ENCODE data around the gene FGGY.
"Not testable (repeated sequence)": the region's sequence is repeated elsewhere in the genome, so short reads cannot be mapped to it uniquely, and the experiment has no call there.

Gene FGGY

GRCh38 chr1:59556398-59556797, 259.5 kb downstream of the FGGY start:
- no peak for DNase-seq (ENCODE audit: low spot score)
- TF ChIP-seq CTCF (IDR thresholded peaks at IDR 0.05; ENCODE audit: borderline replicate concordance, control extremely low read depth, extremely low read depth, insufficient read depth, missing control alignments), result no peak
- in situ Hi-C loops (cut with MboI; ENCODE audit: low sequenced_read_pairs, unreplicated experiment), result no loop called here

DNA sequence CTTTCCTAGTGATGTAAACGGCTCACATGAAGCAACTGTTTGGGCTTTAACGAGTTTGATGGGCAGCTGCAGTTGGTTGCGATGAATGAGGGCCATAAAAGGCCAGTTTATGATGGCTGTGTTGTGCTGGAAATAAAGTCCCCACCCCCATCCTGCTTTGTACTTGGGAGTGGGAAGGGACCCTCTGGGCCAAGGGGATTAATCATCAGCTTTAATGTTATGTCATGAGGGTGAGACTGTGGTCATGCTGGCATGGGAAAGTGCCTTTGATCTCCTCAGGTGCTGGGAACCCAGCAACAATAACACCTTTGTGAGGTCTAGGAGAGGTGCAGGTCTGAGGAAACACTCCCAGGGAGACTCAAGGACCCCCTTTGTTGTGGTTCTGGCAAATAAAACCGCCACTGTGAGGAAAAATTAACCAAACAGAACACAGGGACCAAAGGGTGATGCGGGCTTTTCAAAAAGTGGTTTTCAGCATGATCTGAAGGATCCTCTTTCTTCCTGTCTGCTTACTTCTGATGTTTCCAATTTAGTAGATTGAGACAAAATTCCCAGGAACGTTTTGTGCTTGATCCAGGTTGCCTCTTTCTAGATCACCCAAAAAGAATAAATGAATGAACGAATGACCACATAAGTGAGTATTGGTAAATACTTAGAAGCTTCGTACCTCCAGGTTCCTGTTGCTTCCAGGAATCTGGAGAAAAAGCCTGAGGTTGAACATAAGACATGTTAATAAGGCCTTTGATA, 260.1 kb downstream of the FGGY start:
- in situ Hi-C loops (cut with MboI; ENCODE audit: low sequenced_read_pairs, unreplicated experiment), result no loop called here
- TF ChIP-seq CTCF (IDR thresholded peaks at IDR 0.05; ENCODE audit: borderline replicate concordance, control extremely low read depth, extremely low read depth, insufficient read depth, missing control alignments), result no peak
- DNase-seq (ENCODE audit: low spot score), result no peak

- in situ Hi-C loops (cut with MboI; ENCODE audit: low sequenced_read_pairs, unreplicated experiment), result no loop called here
Observed at GRCh38 chr1:59557549-59557885, 260.6 kb downstream of the FGGY start.

GRCh38 chr1:59558580-59558979, 261.7 kb downstream of the FGGY start:
- in situ Hi-C loops (cut with MboI; ENCODE audit: low sequenced_read_pairs, unreplicated experiment); DNase-seq (ENCODE audit: low spot score): not testable (repeated sequence)

More at GRCh38 chr1:59557549-59557885, 260.6 kb downstream of the FGGY start:
- DNase-seq (ENCODE audit: low spot score), result no peak
- TF ChIP-seq CTCF (IDR thresholded peaks at IDR 0.05; ENCODE audit: borderline replicate concordance, control extremely low read depth, extremely low read depth, insufficient read depth, missing control alignments), result no peak

GRCh38 chr1:59560807-59561450, 264.0 kb downstream of the FGGY start:
- no peak for TF ChIP-seq CTCF (IDR thresholded peaks at IDR 0.05; ENCODE audit: borderline replicate concordance, control extremely low read depth, extremely low read depth, insufficient read depth, missing control alignments)
- DNase-seq (ENCODE audit: low spot score), result no peak
- in situ Hi-C loops (cut with MboI; ENCODE audit: low sequenced_read_pairs, unreplicated experiment), result no loop called here

DNA sequence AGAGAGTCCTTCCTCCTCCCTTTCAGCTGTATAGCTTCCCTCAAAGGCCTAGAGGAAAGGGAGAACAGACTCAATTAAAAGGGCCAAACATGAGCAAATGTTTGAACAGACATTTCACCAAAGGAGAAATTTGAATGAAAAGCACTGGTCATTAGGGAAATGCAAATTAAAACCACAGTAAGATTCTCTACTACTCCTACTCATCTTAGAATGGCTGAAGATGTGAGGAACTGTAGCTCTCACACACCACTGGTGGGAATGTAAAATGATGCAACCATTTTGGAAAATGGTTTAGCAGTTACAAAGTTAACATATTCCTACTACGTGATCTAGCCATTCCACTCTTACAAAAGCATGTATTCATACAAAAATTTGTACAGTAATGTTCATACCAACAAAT, 264.9 kb downstream of the FGGY start:
- TF ChIP-seq CTCF (IDR thresholded peaks at IDR 0.05; ENCODE audit: borderline replicate concordance, control extremely low read depth, extremely low read depth, insufficient read depth, missing control alignments), result no peak
- DNase-seq (ENCODE audit: low spot score), result no peak
- in situ Hi-C loops (cut with MboI; ENCODE audit: low sequenced_read_pairs, unreplicated experiment), result no loop called here

- TF ChIP-seq CTCF (IDR thresholded peaks at IDR 0.05; ENCODE audit: borderline replicate concordance, control extremely low read depth, extremely low read depth, insufficient read depth, missing control alignments), result no peak
- in situ Hi-C loops (cut with MboI; ENCODE audit: low sequenced_read_pairs, unreplicated experiment), result no loop called here
- DNase-seq (ENCODE audit: low spot score), result no peak
Observed at GRCh38 chr1:59564192-59564891, 267.4 kb downstream of the FGGY start.

Data from GM13976 (cell line).